ENCODE measurements around the gene ALPG.
"Not testable (repeated sequence)": the region's sequence is repeated elsewhere in the genome, so short reads cannot be mapped to it uniquely, and the experiment has no call there.

Gene ALPG

GRCh38 chr2:232398293-232399034 is 8.2 kb upstream of the ALPG start:
- no peak for DNase-seq

- DNase-seq = no peak
These were observed 6.2 kb upstream of the ALPG start for GRCh38 chr2:232400256-232401015.

- DNase-seq = no peak
These were observed 4.1 kb upstream of the ALPG start for GRCh38 chr2:232402518-232402917.

GRCh38 chr2:232405943-232406510 is 617 bp upstream of the ALPG start:
- DNase-seq = no peak

- DNase-seq = not testable (repeated sequence)
These were observed 945 bp downstream of the ALPG start for GRCh38 chr2:232407428-232408150.

GRCh38 chr2:232408269-232408668 is 1.6 kb downstream of the ALPG start:
- DNase-seq = not testable (repeated sequence)

GRCh38 chr2:232409617-232410016 is 3.0 kb downstream of the ALPG start:
- DNase-seq = not testable (repeated sequence)

- DNase-seq = no peak
These were observed 3.7 kb downstream of the ALPG start for GRCh38 chr2:232410238-232410900.

GRCh38 chr2:232411901-232412629 is 5.4 kb downstream of the ALPG start:
- DNase-seq = no peak

GRCh38 chr2:232412986-232413385 is 6.3 kb downstream of the ALPG start:
- no peak for DNase-seq

GRCh38 chr2:232415138-232415690 is 8.6 kb downstream of the ALPG start:
- DNase-seq = no peak

- DNase-seq = no peak
These were observed 9.3 kb downstream of the ALPG start for GRCh38 chr2:232415736-232416520.

- no peak for DNase-seq
These were observed 10.2 kb downstream of the ALPG start for GRCh38 chr2:232416521-232417470.

- no peak for DNase-seq
These were observed 10.8 kb downstream of the ALPG start for GRCh38 chr2:232417489-232417888.

- DNase-seq = no peak
These were observed 11.4 kb downstream of the ALPG start for GRCh38 chr2:232418056-232418455.

GRCh38 chr2:232418466-232419244 is 12.0 kb downstream of the ALPG start:
- DNase-seq = no peak

GRCh38 chr2:232419245-232420072 is 12.8 kb downstream of the ALPG start:
- DNase-seq = no peak

GRCh38 chr2:232420073-232420454 is 13.4 kb downstream of the ALPG start:
- no peak for DNase-seq
